ENCODE results near the gene UPF3A.
"Not testable (repeated sequence)": the region's sequence is repeated elsewhere in the genome, so short reads cannot be mapped to it uniquely, and the experiment has no call there.

The UPF3A gene, protein sequence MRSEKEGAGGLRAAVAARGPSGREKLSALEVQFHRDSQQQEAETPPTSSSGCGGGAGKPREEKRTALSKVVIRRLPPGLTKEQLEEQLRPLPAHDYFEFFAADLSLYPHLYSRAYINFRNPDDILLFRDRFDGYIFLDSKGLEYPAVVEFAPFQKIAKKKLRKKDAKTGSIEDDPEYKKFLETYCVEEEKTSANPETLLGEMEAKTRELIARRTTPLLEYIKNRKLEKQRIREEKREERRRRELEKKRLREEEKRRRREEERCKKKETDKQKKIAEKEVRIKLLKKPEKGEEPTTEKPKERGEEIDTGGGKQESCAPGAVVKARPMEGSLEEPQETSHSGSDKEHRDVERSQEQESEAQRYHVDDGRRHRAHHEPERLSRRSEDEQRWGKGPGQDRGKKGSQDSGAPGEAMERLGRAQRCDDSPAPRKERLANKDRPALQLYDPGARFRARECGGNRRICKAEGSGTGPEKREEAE
- 5.5 to 30.8 (median 15.6) reads per million in 17 experiments for total RNA-seq

DNA sequence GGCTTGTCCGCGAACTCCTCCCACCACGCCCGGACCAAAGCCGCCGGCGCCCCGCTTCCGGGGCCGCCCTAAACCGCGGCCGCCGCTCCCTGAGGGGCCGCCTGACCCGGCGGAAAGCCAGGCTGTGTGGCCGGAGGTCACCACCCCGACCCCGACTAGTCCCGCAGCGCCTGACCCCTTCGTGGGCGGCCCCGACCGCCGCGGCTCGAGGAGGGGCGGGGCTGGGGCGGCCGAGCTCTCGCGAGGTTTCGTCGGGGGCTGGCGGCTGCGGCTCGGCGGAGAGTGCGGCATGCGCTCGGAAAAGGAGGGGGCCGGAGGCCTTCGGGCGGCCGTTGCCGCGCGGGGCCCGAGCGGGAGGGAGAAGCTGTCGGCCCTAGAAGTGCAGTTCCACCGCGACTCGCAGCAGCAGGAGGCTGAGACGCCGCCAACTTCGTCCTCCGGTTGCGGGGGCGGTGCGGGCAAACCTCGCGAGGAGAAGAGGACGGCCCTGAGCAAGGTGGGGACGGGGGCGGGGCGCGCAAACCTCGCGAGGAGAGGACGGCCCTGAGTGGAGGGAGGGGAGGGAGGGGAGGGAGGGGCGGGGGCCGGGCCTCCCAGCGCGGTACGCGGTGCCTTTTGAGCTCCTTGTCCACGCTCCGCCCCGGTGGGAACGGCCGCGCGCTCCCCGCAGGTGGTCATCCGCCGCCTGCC is at the start of gene UPF3A:
Gene UPF3A, plus strand, starts transcription at position 251 of the 690 bp plus-strand sequence. Its CDS starts 39 bp downstream, at position 290.
- DNase-seq = peak; percentile 97 to 99 (median 98)

DNA sequence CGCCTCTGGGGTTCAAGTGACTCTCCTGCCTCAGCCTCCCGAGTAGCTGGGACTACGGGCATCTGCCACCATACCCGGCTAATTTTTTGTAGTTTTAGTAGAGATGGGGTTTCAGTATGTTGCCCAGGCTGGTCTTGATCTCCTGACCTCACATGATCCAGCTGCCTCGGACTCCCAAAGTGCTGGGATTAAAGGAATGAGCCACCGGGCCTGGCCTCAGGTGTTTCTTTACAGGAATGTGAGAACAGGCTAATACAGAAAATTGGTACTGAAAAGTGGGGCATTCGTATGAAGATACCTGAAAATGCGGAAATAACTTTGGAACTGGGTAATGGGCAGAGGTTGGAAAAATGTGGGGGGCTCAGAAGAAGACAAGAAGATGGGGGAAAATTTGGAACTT is 49.5 kb upstream of the UPF3A start:
- no peak for DNase-seq

DNA sequence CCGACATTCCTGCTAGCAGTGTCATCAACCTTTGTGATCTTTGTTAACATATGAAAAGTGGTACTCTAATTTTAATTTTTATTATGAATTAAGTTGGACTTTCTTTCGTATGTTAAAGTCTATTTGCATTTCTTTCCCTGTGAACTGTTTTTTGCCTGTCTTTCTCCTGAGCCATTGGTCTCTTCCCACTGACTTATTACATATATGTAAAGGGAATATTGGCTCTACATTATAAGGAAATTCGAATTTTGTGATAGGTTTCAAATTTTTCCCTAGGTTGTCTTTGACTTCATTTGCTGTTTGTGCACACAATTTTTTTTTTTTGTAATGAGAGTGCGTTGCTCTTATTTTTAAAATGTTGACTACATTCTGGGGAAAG is 47.1 kb upstream of the UPF3A start:
- DNase-seq = no peak

DNA sequence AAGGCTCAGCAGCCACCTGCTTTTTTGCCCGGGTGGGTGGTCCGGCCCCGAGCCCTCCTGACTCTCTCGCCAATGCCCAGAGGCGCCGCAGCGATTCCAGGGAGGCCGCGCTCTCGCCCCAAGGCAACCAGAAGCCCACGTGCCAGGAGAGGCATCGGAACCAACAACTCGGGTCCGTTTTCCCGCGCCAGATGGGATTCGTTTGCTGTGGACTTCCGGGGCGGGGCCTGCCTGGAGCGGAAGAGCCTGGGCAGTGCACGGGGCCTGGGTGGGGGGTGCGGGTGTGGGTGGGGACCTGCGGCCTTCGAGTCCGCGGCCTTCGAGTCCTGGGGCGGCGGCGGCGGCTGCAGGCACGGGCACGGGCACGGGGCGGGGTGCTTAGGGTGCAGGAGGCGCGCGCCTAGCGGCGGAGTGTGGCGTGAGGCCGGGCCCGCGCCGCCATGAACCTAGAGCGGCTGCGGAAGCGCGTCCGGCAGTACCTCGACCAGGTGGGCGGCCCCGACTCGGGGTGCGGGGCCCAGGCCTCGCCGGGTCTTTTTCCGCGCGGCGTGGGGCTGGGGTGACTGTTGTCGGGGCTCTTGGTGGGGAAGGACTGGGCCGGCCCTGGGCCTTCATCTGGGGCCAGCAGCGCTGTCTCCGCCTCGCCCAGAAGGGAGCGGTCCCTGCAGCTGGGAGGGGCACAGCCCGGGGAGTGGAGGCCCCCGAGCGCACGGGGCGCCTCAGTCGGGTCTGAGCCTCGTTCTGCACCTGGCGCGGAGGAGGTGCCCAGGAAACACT is 46.6 kb upstream of the UPF3A start, which contains the start of gene CDC16:
Gene CDC16, plus strand, starts transcription at position 253 of the 777 bp plus-strand sequence. Its CDS starts 188 bp downstream, at position 441.
- DNase-seq = peak; percentile 93 to 96 (median 94)

DNA sequence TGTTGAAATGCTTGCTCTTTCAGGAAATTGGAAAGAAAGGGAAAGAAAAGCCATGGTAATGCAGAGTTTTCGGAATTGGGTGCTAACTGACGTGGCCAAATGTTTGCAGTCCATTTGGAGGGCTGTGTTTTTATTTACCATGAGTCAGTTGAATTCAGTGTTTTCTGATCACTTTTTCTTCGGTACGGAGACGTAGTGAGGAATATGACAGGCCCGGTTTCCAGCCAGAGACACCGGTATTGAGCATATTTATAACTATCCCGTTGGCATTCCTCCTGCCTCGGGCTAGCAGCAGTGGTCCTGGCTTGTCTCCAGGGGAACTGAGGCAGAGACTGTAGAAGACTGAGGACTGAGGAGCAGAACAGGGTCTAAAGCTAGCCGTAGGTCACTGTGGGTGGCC is 45.7 kb upstream of the UPF3A start:
- DNase-seq = peak in 1 of 4 experiments; percentile 2

DNA sequence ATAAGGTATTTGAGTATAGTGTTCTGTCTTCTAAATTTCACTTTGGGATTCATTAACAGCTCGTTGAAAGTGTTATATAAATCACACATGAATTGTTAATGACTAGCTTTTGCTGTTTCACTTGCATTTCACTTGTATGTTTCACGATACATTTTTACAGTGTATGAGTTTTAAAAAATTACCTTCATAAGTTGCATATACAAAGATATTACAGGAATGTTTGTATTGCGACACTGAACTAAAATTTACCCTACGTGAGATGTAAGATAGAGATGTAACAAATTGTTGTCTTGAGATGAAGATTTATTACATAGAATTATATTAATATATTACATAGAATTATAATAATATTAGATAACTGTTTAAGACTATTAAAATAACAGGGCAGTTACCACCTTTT is 45.2 kb upstream of the UPF3A start:
- DNase-seq = no peak

DNA sequence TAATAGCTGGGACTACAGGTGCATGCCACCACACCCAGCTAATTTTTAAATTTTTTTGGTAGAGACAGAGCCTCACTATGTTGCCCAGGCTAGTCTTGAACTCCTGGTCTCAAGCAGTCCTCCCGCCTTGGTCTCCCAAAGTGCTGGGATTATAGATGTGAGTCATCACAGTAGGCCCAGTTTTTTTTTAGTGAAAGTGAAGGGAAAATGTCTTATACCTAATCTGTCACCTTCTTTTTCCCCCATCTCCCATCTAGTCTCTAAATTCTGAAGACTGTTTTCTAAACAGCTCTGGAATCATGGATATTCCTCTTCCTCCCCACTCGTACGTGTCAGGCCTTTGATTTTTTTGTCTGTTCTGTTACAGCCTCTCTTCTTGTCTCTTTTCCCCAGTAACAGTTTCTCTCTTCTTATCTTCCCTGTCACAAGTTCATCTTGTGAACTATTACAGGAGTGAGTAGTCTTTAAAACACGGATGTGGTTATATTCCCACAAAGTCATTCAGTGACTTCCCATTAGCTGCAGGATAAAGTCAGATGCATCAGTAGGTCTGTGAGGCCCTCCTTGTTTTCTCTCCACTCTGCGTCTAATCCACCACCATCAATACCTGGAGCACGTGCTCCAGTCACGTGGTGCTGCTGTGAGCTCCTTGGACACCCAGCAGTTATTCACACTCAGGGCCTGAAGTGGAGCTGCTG is 43.8 kb upstream of the UPF3A start:
- DNase-seq = no peak

DNA sequence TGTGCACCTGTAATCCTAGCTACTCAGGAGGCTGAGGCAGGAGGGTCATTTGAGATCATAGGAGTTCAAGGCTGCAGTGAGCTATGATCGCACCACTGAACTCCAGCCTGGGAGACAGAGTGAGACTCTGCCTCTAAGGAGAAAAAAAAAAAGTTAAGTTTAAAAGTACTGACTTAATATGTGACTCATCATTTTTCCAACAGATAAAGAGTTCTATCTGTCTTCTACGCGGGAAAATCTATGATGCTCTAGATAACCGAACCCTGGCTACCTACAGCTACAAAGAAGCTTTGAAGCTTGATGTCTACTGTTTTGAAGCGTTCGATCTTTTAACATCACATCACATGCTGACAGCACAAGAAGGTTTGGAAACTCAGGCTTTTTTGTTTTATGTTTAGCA is 39.5 kb upstream of the UPF3A start:
- no peak for DNase-seq

DNA sequence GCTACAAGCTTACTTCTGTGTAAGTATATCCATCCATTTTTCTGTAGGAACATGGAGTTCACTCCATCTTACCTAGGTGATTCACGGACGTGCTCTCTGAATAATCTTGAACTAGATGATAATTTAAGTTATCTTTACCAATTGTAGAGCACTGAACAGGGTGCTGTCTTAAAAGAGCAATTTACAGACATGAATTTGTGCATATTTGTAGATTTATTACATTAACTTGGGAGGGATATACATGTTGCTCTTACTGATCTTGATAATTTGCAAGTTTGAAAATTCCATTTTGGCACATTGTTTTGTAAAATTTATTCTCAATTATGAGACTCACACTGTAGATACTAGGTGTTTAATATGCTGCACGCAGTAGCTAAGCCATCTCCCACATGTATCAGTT is 37.4 kb upstream of the UPF3A start:
- DNase-seq = no peak

DNA sequence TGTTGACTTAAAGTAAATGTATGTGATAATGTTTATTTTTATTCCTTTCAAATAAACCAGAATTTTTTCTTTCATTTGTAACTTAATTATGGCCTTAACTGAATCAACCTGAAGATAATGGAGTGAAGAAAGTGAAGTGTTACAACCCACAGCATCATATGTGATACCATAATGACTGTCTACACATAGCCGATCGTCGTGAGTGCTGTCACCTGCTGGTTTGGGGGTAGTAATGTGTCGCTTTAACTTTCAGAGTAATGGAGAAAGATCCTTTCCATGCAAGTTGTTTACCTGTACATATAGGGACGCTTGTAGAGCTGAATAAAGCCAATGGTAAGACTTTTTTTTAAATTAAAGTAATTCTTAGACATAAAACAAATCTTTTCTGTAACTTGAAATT is 36.8 kb upstream of the UPF3A start:
- no peak for DNase-seq

DNA sequence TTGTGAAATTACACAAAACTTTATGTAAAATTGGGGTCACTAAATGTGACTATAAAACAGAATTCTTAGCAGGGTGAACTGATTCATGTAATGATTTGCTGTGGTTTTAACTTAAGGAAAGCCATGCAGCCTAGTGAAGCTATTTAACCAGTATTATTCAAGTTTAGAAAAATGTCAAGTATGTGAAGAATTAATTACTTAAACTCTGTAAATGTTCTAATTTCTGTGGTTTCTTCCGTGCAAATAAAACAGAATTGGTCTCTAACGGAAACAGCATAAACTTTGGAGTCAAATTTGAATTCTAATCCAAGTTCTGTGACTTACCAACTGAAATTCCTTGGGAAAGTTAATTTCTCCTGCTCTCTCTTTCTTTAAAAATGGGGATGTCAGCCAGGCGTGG is 33.4 kb upstream of the UPF3A start:
- no peak for DNase-seq

DNA sequence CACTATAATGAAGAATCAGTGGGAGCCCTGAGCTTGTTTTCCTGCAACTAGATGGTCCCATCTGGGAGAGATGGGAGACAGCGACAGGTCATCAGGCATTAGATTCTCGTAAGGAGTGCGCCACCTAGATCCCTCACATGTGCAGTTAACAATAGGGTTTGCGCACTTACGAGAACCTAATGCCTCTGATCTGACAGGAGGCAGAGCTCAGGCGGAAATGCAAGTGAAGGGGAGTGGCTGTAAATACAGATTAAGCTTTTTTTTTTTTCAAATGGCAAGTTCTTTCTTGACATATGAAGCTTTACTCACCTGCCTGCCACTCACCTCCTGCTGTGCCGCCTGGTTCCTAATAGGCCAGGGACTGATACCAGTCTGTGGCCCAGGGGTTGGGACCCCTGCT is 32.3 kb upstream of the UPF3A start:
- DNase-seq = no peak

DNA sequence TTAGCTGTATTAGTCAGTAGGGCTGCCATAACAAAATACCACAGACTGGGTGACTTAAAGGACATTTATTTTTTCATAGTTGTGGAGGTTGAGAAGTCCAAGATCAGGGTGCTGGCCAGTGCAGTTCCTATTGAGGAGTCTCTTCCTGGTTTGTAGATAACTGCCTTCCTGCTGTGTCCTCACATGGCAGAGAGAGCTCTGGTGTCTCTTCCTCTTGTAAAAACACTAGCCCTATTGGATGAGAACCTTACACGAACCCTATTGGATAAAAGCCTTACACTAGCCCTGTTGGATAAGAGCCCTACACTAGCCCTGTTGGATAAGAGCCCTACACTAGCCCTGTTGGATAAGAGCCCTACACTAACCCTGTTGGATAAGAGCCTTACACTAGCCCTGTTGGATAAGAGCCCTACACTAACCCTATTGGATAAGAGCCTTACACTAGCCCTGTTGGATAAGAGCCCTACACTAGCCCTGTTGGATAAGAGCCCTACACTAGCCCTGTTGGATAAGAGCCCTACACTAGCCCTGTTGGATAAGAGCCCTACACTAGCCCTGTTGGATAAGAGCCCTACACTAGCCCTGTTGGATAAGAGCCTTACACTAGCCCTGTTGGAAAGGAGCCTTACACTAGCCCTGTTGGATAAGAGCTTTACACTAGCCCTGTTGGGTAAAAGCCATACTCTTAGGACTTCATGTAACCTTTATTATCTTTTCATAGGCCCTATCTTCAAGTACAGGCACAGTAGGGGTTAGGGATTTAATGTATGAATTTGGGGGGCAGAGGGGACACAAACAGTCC is 29.6 kb upstream of the UPF3A start:
- DNase-seq = not testable (repeated sequence)

DNA sequence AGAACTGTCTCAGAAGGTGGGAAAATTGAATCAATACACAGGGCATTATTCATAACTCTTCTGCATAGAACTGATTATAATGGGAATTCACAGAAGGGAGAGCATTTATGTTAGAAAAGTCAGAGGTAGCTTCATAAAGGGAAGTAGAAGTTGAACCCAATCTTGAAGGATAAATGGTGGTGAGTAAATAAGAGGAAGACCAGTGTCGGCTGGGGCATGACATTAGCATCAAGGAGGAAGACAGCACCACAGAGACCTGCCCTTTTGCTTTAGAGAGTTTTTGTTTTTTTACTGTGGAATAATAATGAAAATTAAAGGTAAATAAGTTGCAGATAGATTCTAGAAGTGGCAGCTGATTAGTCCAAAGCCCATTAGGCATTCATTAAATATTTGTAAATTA is 24.9 kb upstream of the UPF3A start:
- DNase-seq = peak; percentile 5 to 61 (median 48)

DNA sequence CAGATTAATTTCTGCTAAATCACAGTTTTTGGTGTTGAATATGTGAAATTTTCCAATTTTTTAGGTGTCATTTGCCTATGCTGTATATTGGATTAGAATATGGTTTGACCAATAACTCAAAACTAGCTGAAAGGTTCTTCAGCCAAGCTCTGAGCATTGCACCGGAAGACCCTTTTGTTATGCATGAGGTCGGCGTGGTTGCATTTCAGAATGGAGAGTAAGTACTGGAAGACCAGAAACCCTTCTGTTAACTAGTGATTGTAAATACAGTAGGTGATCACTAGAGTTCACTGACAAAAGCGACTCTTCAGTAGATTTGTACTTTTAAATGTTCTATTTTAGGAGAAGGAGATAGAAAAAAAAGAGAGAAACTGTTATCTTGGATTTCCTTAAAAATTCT is 24.4 kb upstream of the UPF3A start:
- DNase-seq = no peak

DNA sequence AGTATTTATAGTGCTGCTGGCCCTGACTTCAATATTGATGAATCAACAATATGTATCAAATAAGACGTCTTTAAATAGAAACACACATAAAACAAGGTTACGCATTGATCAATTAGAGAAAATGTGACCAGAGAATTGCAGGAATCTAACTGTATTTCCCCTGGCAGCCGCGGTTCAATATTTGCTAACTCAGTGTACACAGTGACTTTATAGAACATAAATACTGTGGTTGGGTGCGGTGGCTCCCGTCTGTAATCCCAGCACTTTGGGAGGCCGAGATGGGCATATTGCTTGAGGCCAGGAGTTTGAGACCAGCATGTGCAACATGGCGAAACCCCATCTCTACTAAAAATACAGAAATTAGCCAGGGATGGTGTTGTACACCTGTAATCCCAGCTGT is 22.8 kb upstream of the UPF3A start:
- DNase-seq = no peak

DNA sequence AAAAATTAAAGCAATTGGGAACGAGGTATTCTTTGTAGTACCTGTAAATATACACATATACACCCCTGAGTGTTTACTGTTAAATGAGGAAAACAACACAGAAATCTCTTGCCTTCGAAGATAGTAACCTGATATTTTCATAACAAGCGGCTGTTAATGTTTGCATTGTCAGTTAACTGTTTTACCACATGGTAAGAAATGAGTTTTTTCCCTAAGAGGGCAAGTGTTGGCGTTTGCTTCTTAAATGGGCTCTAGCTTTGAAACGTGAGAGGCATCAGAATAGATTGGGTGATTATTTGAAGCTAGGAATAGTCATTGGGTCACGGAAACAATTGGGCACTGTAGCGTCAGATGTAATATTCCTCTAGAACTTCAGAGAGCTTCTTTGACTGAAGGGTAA is 22.0 kb upstream of the UPF3A start:
- DNase-seq = no peak

DNA sequence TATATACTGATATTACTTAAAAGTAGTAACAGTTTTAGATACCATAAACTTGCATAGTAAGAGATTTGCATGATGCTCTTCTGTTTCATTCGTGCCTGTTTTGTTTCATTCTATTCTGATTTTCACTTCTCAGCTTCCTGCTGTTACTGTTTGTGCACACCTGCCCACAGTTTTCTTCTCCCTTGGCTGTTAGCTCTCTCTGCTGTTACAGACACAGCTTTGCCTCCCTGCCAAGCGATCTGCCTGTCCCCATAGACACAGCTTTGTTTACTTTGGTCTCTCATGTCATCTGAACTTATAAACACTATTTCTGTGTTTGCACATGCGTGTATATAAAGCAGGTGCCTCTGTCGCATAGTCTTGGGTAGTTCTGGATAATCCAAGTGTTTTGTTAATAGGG is 21.4 kb upstream of the UPF3A start:
- DNase-seq = no peak

DNA sequence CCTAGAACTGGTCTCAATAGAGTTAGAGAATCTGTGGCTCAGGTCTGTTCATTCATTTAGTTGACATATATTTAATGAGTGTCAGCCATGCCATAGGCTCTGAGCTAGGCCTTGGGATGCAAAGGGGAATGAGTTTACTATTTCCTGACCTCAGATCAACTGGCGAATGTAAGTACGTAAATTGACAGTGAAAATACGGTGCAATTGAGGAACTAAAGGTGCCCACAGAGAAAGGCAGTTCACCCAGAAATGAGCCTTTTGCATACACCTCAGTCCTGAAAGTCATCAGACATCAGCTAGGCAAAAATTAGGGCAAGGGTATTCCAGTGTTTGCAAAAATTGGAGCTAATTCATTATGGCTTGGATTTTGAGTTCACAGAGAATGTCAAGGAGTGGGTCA is 20.6 kb upstream of the UPF3A start:
- no peak for DNase-seq

DNA sequence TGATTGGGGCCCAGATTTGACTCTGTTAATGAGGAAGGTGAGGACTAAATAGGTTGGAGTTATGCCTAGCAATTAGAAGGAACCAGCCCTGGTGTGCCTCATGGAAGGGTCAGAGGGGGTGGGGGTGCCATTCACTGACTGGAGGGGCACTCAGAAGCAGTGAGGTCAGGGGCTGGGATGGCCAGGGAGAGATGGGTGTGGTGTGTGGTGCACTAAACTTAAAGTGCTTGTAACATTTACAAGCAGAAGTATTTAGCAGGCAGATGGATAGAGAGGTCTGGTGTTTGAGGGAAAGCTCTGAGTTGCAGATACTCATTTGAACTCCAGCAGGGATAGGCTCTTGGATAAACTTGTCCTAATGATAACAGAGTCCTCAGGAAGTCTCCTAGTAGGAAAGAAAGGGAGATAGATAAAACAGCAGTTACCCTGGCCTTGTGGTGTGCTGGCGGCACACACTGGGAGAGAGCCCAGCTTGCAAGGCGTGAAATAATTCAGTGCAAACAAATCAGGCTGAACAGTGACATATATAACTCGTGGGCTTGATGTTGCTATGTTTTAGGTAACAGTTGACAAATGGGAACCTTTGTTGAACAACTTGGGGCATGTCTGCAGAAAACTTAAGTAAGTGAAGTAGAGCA is 20.0 kb upstream of the UPF3A start:
- DNase-seq = no peak

DNA sequence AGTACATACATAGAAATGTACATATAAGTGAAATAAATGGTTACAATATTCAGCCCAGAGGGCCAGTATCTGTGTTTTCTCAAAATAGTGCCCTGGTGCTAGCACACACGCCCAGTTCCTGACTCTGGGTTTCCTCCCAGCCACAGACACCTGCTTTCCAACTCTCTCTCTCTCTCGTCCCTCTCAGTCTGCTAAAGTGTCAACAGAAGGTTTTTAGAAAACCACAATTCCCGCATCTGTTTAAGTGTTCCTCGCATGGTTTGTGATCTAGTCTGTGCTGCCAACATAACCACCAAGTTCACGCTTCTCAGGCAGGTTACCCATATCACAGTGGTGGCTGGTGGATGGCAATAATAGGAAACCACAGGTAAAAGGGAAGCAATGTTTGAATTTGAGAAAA is 17.8 kb upstream of the UPF3A start:
- no peak for DNase-seq
